ENCODE results near the gene AGR2. TPM values are rescaled to one million over a fixed set of nuclear protein-coding genes. Genes with fewer than 3 reads are reported as not detected.

The AGR2 gene
- total and polyA plus RNA-seq, 10 of the 15 experiments (the other 5 are each of a cell fraction or from before 2014, with no cell fraction given) = 0.67 TPM; not detected in 9

DNA sequence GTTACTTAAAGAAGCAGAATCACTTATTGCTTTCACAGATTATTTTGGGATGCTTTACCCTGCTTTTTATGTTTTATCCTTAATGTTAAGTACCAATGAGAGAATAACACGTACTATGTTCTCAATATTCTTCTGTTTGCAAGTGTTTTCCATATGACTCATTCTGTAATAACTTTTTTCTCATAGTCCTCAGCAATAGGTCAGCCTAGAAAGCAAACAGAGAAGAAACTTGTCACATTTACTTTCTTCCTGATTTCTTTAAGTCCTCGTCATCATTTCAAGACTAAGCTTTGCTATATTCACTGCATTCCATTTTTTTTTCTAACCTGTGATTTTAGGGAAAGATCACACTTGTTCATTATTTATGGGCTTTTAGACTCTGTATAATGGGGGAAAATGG lies 6.8 kb upstream of the AGR2 start (continued):
- TF ChIP-seq ETV6 (conservative IDR thresholded peaks at IDR 0.05 in 1 of 2, IDR thresholded peaks at IDR 0.05 in 1 of 2; ENCODE audit: borderline replicate concordance in 1 of 2, low read depth in 1 of 2) (no peak), ATF7 (IDR thresholded peaks at IDR 0.05; ENCODE audit: low read depth) (no peak)

DNA sequence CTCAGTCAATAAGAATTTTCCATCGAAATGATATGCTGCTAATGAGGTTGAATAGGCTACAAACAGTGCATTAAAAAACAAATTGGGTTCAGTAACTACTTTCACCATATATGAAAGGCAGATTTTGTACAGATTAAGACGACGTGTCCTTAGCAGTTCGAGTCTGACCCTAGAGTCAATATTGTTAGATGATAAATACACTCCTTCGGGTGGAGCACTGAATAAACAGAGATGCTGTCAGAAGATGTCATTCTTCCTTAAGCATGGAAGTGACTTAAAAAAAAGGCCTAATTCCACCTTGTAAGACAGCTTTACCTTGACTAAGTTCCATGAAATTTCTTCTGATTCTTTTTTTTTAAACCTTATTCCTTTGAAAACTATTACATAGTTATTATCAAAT lies 5.8 kb upstream of the AGR2 start:
- no TSS peak for BruUV-seq (replicated peaks)
- no peaks in the 10 kb centered on the region for H4K20me1 ChIP-seq (ENCODE audit: control insufficient read depth, insufficient read depth)
- H3K36me3 ChIP-seq (ENCODE audit: control insufficient read depth in 2 of 2, insufficient read depth in 2 of 2, low read length in 1 of 2) = no peaks in the 10 kb centered on the region
- H3K79me2 ChIP-seq (ENCODE audit: control insufficient read depth, insufficient read depth, low read length) = no peaks in the 10 kb centered on the region
- no peaks in the 10 kb centered on the region for H3K27me3 ChIP-seq (replicated peaks in 1 of 2; ENCODE audit: control insufficient read depth in 2 of 2, insufficient read depth in 2 of 2, low read length in 1 of 2)
- no peak overlapping the region for H3K4me2 ChIP-seq (ENCODE audit: control insufficient read depth, insufficient read depth)
- H2AFZ ChIP-seq (ENCODE audit: control insufficient read depth, low read depth, low read length) = no peak overlapping the region
- ChIA-PET POLR2A (no interaction called here), CTCF (interaction anchor here (1.4 kb wide), 1 partner anchor 9 kb away, joined by 5 read pairs; no protein-coding TSS in a partner anchor), RAD21 (ENCODE audit: unreplicated experiment) (no interaction called here), SMC1A (ENCODE audit: uncharacterized antibody, unreplicated experiment) (no interaction called here)
- in situ Hi-C loops (cut with MboI) (no loop called here), intact Hi-C loops (cut with micrococcal nuclease; ENCODE audit: unreplicated experiment) (no loop called here)
- WGBS (ENCODE audit: insufficient coverage, insufficient replicate concordance, low lambda C conversion rate, missing lambda C conversion rate) = 30% methylated on average over 5 of the region's 5 CpGs
- DNase-seq (ENCODE audit: low read depth, low spot score) = no peak
- H3K9me3 ChIP-seq (replicated peaks; ENCODE audit: control insufficient read depth, insufficient read depth, low read length) = no peaks in the 10 kb centered on the region
- no peaks in the 10 kb centered on the region for H3K4me1 ChIP-seq (ENCODE audit: control insufficient read depth, insufficient read depth, low read length)
- no peak overlapping the region for H3K9ac ChIP-seq (ENCODE audit: control insufficient read depth, insufficient read depth, low read length)
- no peak overlapping the region for H3K4me3 ChIP-seq
- H3K27ac ChIP-seq (ENCODE audit: control insufficient read depth, insufficient read depth) = no peak overlapping the region
- no peak for ATAC-seq
- no peak for FAIRE-seq
- TF ChIP-seq ASH2L (IDR thresholded peaks at IDR 0.05; ENCODE audit: borderline replicate concordance, low read depth) = no peak
- TF ChIP-seq, protein P1, sequence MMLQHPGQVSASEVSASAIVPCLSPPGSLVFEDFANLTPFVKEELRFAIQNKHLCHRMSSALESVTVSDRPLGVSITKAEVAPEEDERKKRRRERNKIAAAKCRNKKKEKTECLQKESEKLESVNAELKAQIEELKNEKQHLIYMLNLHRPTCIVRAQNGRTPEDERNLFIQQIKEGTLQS (IDR thresholded peaks at IDR 0.05; ENCODE audit: borderline replicate concordance, extremely low read depth, low read depth, low read length) = no peak
- TF ChIP-seq, protein P2, sequence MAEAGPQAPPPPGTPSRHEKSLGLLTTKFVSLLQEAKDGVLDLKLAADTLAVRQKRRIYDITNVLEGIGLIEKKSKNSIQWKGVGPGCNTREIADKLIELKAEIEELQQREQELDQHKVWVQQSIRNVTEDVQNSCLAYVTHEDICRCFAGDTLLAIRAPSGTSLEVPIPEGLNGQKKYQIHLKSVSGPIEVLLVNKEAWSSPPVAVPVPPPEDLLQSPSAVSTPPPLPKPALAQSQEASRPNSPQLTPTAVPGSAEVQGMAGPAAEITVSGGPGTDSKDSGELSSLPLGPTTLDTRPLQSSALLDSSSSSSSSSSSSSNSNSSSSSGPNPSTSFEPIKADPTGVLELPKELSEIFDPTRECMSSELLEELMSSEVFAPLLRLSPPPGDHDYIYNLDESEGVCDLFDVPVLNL (IDR thresholded peaks at IDR 0.05; ENCODE audit: low read depth, low read length) = no peak
- no peak for TF ChIP-seq BCLAF1 (IDR thresholded peaks at IDR 0.05)
- no peak for TF ChIP-seq SRF (IDR thresholded peaks at IDR 0.05; ENCODE audit: low read depth in 2 of 2, low read length in 2 of 2)
- no peak for TF ChIP-seq IKZF2 (IDR thresholded peaks at IDR 0.05)
- TF ChIP-seq E2F8 (IDR thresholded peaks at IDR 0.05; ENCODE audit: low read depth, partially characterized antibody) = no peak
- no peak for TF ChIP-seq ETV6 (conservative IDR thresholded peaks at IDR 0.05 in 1 of 2, IDR thresholded peaks at IDR 0.05 in 1 of 2; ENCODE audit: borderline replicate concordance in 1 of 2, low read depth in 1 of 2)
- TF ChIP-seq LARP7 (IDR thresholded peaks at IDR 0.05) = no peak
- no peak for TF ChIP-seq MXI1 (IDR thresholded peaks at IDR 0.05; ENCODE audit: low read depth, low read length)

All from GM12878 (cell line).